Breast epithelium (tissue), 4 donors: ENCODE data around the gene SNCAIP. TPM values are rescaled to one million over a fixed set of nuclear protein-coding genes. Genes with fewer than 3 reads are reported as not detected.
"Not testable (repeated sequence)": the region's sequence is repeated elsewhere in the genome, so short reads cannot be mapped to it uniquely, and the experiment has no call there.

Experiments
- DNase-seq, 2 donors: peaks; one replicate each; pipeline ENCODE4 v3.0.0-alpha.2; 2019; ENCODE audit warnings: low spot score in 2 of 2
- H3K27ac ChIP-seq, 2 donors: fragments of 200-600 bp; sonication (generic) in 1 of 2; one replicate each; pipeline ENCODE4 v1.5.1; 2016 to 2019; ENCODE audit warnings: mild to moderate bottlenecking in 1 of 2
- H3K27me3 ChIP-seq, 2 donors: fragments of 200-600 bp; sonication (generic) in 1 of 2; one replicate each; pipeline versions ENCODE4 v1.5.1 to v1.6.0; 2017 to 2019; ENCODE audit warnings: control low read depth in 1 of 2, mild to moderate bottlenecking in 1 of 2
- H3K36me3 ChIP-seq: fragments of 200-600 bp; one replicate; pipeline ENCODE4 v1.5.1; 2019
- H3K4me1 ChIP-seq, 2 donors: fragments of 200-600 bp; sonication (generic); one replicate each; pipeline ENCODE4 v1.5.1; 2016 to 2019; ENCODE audit warnings: control low read depth in 1 of 2
- H3K4me3 ChIP-seq, 3 donors: fragments of 200-600 bp; sonication (generic); 1 replicate in 2 of 3; 2 replicates in 1 of 3; pipeline ENCODE4 v1.5.1; 2016 to 2019; ENCODE audit warnings: mild to moderate bottlenecking in 3 of 3, moderate library complexity in 2 of 3
- H3K9me3 ChIP-seq, 2 donors: fragments of 200-600 bp; sonication (generic) in 1 of 2; one replicate each; pipeline ENCODE4 v1.5.1; 2016 to 2019; ENCODE audit warnings: control low read depth in 1 of 2
- POLR2A ChIP-seq: fragments of 450-650 bp; IDR thresholded peaks from one replicate; pipeline ENCODE4 v1.6.1; 2016; ENCODE audit warnings: antibody characterized with exemption, mild to moderate bottlenecking, moderate library complexity
- POLR2AphosphoS5 ChIP-seq, 3 donors: sonication (generic); formaldehyde crosslinking; IDR thresholded peaks; one replicate each; pipeline ENCODE4 v1.6.1; 2017; ENCODE audit warnings: antibody characterized with exemption in 3 of 3
- intact Hi-C: fragments of 100-400 bp; cut with DNase I; formaldehyde crosslinking; loops from one replicate; pipeline ENCODE4 v1.15.1; 2023; ENCODE audit warnings: low total_unique reads
- total RNA-seq, 3 donors: library from RNA; depleted of rRNA; stranded (reverse); fragments of >200 nt; gene quantifications; one replicate each; pipeline ENCODE4 v1.1.0, GENCODE V29; 2016
- TF ChIP-seq, protein P1 (sequence below), 3 donors: fragments of 450-650 bp; IDR thresholded peaks; one replicate each; pipeline ENCODE4 v1.5.1; 2016 to 2017; ENCODE audit warnings: antibody characterized with exemption in 3 of 3, mild to moderate bottlenecking in 3 of 3, moderate library complexity in 3 of 3

Gene SNCAIP
- total RNA-seq, 3 donors from 2014 or later: 9.8 to 15.4 (median 10.9) TPM

DNA sequence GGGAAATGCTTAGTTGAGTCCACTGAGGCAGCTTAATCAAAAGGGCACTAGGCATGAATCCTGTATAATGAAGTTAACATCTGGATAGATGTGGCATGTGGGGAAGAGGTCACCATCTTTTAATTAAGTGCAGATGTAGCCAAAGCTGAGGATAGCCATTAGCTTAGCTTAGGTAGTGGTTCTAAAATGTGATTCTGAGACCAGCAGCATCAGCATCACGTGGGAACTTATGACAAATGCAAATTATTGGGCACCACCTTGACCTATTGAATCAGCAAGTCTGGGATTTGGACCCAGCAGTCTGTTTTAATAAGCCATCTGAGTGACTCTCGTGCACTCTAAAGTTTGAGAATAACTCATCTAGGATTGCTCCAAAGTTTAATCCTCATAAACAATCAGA, 63.8 kb downstream of the SNCAIP start:
- no peak for DNase-seq
- Histone ChIP-seq H3K27me3 (no peaks in the 10 kb centered on the region), H3K9me3 (no peaks in the 10 kb centered on the region), H3K27ac (no peak overlapping the region), H3K4me3 (no peak overlapping the region), H3K4me1 (no peaks in the 10 kb centered on the region), H3K36me3 (no peaks in the 10 kb centered on the region)
- intact Hi-C loops: no loop called here
- TF ChIP-seq, protein P1, sequence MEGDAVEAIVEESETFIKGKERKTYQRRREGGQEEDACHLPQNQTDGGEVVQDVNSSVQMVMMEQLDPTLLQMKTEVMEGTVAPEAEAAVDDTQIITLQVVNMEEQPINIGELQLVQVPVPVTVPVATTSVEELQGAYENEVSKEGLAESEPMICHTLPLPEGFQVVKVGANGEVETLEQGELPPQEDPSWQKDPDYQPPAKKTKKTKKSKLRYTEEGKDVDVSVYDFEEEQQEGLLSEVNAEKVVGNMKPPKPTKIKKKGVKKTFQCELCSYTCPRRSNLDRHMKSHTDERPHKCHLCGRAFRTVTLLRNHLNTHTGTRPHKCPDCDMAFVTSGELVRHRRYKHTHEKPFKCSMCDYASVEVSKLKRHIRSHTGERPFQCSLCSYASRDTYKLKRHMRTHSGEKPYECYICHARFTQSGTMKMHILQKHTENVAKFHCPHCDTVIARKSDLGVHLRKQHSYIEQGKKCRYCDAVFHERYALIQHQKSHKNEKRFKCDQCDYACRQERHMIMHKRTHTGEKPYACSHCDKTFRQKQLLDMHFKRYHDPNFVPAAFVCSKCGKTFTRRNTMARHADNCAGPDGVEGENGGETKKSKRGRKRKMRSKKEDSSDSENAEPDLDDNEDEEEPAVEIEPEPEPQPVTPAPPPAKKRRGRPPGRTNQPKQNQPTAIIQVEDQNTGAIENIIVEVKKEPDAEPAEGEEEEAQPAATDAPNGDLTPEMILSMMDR (IDR thresholded peaks at IDR 0.05): no peak
- TF ChIP-seq POLR2A (no peak), POLR2AphosphoS5 (IDR thresholded peaks at IDR 0.05) (no peak)

DNA sequence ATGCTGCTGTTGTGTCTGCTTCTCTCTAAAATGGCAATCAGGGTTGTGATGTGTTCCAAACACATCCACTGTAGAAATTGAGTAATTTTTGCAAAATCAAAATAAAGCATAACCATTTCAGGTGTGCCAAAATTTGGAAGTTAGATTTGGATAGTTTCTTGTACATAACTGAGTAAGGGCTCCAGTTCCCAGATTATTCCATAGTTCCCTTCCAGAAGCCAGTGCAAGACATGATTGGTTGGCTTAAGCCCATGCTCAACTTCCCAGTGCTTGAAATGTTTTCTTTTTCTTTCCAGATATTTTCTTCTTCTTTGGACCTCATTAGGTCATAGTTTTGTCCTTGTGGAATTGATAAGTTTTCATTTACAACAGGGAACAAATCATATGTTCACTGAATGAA, 64.2 kb downstream of the SNCAIP start:
- Histone ChIP-seq H3K27me3 (no peaks in the 10 kb centered on the region), H3K27ac (no peak overlapping the region), H3K4me1 (no peaks in the 10 kb centered on the region), H3K9me3 (no peaks in the 10 kb centered on the region), H3K4me3 (no peak overlapping the region), H3K36me3 (no peaks in the 10 kb centered on the region)
- no peak for TF ChIP-seq POLR2A
- TF ChIP-seq POLR2AphosphoS5 (IDR thresholded peaks at IDR 0.05): no peak
- TF ChIP-seq, protein P1 (IDR thresholded peaks at IDR 0.05): no peak
- no peak for DNase-seq
- intact Hi-C loops: no loop called here

DNA sequence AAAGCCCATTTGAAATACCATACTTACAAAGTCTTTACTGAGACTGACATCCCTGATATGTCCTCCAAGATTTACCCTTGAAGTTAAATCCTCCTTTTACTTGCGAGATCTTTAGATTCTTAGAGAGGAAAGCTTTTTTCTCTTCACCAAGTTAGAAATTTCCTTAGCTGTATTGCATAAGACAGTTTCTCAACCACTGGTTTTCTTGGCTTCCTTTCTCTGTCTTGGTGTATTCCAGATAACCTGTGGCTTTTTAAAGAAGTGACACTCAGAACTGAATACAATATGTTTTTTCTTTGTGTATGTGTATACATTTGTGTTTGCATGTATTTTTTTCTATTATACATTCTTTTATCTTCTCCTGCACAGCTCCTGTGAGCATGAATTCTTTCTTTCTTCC, 65.0 kb downstream of the SNCAIP start:
- TF ChIP-seq, protein P1 (IDR thresholded peaks at IDR 0.05): no peak
- no peak for TF ChIP-seq POLR2AphosphoS5 (IDR thresholded peaks at IDR 0.05)
- TF ChIP-seq POLR2A: no peak
- H3K27ac ChIP-seq: no peak overlapping the region

DNA sequence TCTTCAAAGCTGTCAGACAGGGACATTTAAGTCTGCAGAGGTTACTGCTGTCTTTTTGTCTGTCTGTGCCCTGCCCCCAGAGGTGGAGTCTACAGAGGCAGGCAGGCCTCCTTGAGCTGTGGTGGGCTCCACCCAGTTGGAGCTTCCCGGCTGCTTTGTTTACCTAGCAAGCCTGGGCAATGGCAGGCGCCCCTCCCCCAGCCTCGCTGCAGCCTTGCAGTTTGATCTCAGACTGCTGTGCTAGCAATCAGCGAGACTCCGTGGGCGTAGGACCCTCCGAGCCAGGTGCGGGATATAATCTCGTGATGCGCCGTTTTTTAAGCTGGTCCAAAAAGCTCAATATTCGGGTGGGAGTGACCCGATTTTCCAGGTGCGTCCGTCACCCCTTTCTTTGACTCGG, 70.9 kb downstream of the SNCAIP start:
- intact Hi-C loops, H3K9me3 ChIP-seq, H3K27ac ChIP-seq, H3K4me1 ChIP-seq, DNase-seq, H3K36me3 ChIP-seq, H3K27me3 ChIP-seq, H3K4me3 ChIP-seq: not testable (repeated sequence)

More for the DNA sequence above, 65.0 kb downstream of the SNCAIP start:
- no peaks in the 10 kb centered on the region for H3K4me1 ChIP-seq
- no peaks in the 10 kb centered on the region for H3K36me3 ChIP-seq
- no peak for DNase-seq
- no peaks in the 10 kb centered on the region for H3K27me3 ChIP-seq
- H3K9me3 ChIP-seq: no peaks in the 10 kb centered on the region
- intact Hi-C loops: no loop called here
- H3K4me3 ChIP-seq: no peak overlapping the region

DNA sequence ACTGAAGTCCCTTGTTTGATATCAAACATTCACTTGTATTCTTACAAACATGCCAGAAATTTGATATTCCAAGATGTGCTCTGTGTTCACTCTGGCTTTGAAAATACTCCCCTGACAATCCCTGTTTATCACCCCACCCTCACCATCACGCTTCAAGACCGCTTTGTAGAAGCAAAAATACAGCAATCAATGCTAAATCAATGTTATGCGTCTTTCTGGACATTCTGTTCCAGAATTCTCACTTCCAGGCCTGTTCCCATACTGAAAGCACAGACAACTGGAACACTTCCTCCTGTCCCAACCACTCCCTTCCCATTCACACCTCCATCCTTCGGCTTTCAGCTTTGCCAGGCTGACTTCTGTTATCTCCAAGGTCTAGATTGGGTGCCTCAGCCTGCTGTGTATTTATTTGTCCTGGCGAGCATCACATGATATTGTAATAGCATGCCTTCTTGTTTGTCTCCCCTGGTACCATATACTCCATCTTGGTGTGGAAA, 72.8 kb downstream of the SNCAIP start:
- intact Hi-C loops: no loop called here
- H3K27ac ChIP-seq: no peak overlapping the region
- H3K27me3 ChIP-seq: no peaks in the 10 kb centered on the region
- H3K4me1 ChIP-seq: no peaks in the 10 kb centered on the region
- no peak overlapping the region for H3K4me3 ChIP-seq
- H3K36me3 ChIP-seq: no peaks in the 10 kb centered on the region
- TF ChIP-seq, protein P1 (IDR thresholded peaks at IDR 0.05): no peak
- no peak for TF ChIP-seq POLR2AphosphoS5 (IDR thresholded peaks at IDR 0.05)
- no peak for TF ChIP-seq POLR2A
- H3K9me3 ChIP-seq: no peaks in the 10 kb centered on the region
- no peak for DNase-seq

DNA sequence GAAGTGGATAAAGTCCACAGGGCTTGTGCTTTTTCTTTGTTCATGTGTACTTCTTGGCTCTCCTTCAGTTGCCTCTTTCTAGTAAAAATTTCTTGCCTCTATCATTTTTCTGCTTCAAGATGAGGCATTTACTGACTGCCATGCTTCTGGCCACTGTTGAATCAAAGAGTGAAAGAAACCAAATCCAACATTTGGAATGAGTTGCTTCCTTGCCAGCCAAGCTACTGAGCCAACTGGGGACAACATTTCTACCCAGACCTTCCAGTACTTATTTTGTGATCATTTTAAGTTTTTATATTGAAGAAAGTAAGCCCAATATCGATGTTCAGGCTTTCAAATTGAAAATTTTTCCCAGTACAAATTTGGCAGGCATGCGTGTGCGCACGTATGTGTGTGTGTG, 73.2 kb downstream of the SNCAIP start:
- Histone ChIP-seq H3K36me3 (no peaks in the 10 kb centered on the region), H3K4me3 (no peak overlapping the region), H3K27me3 (no peaks in the 10 kb centered on the region), H3K4me1 (no peaks in the 10 kb centered on the region), H3K9me3 (no peaks in the 10 kb centered on the region), H3K27ac (no peak overlapping the region)
- DNase-seq: no peak
- TF ChIP-seq, protein P1 (IDR thresholded peaks at IDR 0.05): no peak
- TF ChIP-seq POLR2A (no peak), POLR2AphosphoS5 (IDR thresholded peaks at IDR 0.05) (no peak)
- intact Hi-C loops: no loop called here
